HG03175 (cell line): ENCODE results near the gene RASGRP3.
"Not testable (repeated sequence)": the region's sequence is repeated elsewhere in the genome, so short reads cannot be mapped to it uniquely, and the experiment has no call there.

Experiments used
- ATAC-seq: cut with Tn5 transposase; IDR thresholded peaks from one replicate; pipeline ENCODE4 v1.9.1; 2021; ENCODE audit warnings: mild to moderate bottlenecking, moderate library complexity; ENCODE audit not compliant: unreplicated experiment

RASGRP3 gene, protein sequence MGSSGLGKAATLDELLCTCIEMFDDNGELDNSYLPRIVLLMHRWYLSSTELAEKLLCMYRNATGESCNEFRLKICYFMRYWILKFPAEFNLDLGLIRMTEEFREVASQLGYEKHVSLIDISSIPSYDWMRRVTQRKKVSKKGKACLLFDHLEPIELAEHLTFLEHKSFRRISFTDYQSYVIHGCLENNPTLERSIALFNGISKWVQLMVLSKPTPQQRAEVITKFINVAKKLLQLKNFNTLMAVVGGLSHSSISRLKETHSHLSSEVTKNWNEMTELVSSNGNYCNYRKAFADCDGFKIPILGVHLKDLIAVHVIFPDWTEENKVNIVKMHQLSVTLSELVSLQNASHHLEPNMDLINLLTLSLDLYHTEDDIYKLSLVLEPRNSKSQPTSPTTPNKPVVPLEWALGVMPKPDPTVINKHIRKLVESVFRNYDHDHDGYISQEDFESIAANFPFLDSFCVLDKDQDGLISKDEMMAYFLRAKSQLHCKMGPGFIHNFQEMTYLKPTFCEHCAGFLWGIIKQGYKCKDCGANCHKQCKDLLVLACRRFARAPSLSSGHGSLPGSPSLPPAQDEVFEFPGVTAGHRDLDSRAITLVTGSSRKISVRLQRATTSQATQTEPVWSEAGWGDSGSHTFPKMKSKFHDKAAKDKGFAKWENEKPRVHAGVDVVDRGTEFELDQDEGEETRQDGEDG

DNA sequence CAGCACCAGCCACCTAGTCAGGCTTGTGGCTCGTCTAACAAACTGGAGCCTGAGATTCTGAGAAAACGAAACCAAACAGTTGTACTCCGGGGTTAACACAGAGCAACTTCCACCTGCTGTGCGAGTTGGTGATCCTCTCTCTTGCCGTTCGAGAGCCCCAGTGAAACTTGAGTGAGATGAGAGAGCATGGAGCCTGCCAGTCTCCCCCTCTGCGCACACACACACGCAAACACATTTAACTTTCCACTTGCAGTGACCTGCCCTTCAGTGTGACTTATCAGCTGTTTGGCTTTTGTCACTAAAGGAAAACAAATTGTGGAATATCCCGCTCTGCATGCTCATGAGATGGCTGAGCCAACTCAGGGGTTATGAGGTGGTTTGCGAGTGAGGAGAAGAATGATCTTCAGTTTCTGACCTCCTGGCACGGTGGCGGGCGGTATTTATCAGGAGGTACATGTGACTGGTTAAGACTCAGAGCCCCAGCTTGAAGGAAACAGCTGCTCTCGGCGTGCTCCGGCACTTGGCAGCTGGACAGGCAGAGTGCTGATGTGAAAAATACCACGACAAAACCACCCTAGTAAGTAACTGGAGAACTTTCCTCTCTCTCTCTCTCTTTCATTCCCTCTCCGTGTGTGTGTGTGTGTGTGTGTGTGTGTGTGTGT lies at the start of gene RASGRP3:
TSS of gene RASGRP3 (plus strand) at position 519 of the 662 bp plus-strand sequence. CDS start 38,488 bp downstream, outside the sequence.
- peak; percentile 62 for ATAC-seq

DNA sequence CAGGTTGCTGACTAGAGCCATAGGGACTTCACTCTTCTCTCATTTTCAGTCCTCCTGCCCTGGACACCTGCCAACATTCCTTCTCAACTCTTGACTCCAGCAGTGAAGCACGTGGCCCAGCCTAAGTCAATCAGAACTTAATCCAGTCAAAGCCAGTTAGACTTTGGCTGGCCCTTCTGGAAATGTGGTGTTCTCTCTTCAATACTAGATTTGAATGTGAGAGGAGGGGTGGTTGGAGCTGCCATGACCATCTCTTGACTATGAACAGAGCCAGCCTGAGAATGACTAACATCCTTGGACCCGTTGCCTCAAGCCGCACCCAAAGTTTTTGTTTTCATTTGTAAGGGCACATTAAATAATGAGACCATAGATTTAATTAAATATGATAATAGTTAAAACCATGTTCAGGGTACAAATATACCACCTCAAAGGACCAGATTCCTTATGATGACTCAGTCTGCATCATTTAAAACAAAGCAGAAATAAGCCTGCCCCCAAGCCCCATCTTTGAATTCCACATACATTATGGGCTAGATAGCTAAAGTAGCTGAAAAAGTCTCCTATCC lies 49.7 kb upstream of the RASGRP3 start:
- ATAC-seq, result no peak

DNA sequence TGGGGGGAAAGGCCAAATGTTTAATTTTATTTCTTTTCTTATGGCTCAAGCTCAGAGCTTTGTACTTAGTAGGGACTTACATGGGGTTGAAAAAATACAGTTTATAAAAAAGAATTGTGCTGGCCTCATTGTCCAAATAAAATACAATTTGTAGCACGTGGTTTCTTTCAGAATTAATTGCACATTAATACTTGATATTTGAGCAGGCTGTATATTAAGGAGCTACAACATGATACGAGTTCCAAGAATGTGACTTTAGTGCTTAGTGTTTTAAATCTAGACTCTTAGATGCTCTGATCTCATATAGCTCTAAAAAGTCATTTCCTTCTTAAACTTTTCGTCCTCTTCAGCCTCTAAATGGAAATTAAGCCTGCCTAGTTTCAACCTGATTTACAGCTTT lies 46.4 kb upstream of the RASGRP3 start:
- no peak for ATAC-seq

DNA sequence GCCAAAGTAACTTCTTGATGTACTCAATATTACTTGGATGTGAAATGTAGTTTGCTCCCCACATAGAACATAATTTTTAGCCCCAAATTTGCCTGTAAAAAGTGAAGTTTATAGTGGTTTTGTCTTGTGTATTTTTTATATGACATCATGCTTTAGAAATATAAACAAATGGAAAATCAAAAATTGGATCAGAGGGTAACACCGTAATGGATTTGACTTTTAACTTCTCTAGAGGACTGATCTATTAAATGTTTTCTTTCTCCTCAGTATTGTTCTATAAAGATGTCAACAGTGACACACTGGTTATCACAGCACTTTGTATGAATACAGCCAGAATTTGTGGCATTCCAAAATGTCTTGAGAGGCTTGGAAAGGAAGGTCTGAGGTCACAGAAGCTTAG lies 45.6 kb upstream of the RASGRP3 start:
- ATAC-seq, result no peak

DNA sequence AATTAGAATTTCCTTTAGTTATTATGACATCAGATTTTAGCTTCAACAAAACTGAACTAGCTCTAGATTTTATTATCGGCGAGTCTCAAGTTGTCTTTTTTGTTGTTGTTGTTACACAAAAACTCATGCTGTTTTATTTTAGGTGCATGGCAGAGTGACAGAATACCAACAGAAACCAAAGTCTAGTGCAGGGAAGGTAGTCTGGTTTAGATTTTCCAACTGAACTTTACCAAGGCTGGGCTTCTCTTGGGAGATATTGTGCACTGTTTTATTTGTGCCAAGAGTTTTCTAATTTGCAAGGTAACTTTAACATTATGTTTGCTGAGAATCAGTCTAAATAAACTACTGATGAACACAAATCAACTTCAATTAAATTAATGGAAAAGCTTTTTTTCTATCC lies 43.6 kb upstream of the RASGRP3 start:
- no peak for ATAC-seq

DNA sequence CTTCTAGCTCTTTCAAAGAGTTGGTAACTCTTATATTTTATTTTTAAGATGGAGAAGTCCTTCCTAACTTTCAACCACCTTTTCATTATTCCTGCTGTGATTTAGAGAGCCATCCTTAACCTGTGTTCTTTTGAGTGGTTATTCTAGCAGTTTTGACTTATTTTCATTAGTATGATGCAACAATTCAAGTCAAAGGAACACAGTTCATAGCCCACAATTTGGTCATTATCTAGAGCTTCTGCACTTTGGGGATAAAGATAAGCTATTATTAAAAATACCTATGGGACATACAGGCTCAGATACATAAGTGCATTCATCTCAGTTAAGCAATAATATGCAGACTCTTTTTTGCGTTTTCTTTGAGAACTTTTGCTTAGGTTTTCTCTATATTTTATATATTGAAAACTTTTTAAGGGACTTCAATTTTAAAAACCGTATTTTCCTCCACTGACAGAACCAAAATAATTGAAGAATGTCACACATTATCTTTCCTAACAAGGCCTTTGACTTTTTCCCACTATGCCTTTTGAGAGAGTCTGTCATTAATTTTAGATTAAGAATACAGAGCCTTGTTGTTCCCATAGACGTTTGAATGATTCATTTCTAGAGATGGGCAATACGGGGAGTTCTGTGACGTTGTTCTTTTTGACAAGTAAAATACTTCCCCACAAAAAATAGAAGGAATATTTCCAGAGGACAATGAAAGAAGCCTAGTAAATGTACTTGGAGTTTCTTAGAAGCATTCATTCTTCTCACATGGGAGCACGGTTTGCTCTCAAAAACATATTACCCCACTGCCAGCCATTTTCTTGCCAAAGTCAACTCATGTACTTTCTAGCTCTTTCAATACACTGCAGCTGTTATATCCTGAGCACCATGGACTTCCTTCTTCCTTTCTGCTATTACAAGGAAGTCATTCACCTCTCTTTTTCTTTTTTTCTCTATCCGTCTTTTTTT lies 42.9 kb upstream of the RASGRP3 start:
- no peak for ATAC-seq

DNA sequence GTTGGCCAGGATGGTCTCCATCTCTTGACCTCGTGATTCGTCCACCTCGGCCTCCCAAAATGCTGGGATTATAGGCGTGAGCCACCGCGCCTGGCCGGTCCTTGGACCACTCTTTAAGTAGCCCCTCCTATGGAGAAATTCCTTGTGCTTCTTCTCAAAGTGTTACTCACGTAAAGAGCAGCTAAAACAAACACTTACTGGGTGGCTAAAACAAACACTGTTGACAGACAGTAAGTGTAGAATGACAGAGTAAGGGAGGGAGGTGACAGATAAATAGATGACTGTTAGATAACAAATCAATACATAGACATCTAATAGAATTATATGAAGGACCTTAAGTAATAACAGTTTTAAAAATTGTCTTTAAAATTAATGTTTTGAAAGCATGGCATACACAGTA lies 40.9 kb upstream of the RASGRP3 start:
- no peak for ATAC-seq

DNA sequence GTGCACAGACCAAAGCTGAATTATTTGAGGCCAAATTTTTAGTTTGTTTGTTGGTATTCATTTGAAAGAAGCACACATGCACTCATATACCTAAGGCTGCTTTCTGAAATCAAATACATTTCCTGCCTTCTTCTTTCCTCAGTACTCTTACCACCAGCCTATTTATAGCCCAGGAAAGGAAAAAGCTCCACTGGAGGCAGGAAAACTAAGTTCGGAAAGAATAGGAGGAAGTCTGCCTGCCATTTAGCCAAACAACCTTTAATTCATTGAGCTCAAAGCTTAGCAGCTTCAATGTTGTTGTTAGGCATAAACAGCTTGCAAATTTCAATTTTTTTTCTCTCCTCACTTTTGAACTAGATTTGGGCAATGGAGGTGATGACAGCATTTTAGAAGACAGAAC lies 40.4 kb upstream of the RASGRP3 start:
- ATAC-seq, result no peak

DNA sequence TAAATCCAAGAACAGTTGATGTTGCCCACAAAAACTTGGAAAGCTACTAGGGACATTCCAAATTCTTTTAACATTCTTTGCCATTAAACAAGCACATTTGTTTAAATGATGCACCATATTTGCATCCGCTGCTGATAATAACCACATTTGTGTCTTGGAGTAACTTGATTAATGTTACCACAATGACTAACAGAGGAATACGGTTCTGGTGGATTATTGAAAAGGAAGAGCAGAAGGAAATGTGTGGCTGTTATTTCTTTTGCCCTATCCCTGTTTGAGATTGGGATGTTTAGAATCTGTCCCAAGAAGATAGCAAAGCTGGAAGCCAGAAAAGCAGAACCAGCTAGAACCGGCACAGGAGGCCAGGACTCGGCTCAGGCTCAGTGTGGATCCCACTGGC lies 39.2 kb upstream of the RASGRP3 start:
- ATAC-seq, result no peak

DNA sequence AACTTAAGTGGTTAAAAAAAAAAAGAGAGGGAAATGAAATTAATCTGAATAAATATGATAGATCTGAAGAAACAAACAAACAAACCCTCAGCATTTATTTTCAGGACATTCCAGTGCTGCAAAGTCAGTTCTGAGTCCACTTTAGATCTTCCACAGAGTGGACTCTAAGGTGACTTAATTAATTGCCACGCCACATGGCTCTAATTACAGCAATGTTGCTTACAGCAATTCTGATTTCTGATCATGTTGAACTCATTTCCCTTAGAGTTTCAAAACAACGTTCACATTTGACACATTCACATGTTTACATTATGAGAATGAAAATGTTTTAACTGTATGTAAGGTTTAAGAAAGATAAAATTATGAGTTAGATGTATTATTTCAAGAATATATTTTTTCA lies 38.6 kb upstream of the RASGRP3 start:
- no peak for ATAC-seq

DNA sequence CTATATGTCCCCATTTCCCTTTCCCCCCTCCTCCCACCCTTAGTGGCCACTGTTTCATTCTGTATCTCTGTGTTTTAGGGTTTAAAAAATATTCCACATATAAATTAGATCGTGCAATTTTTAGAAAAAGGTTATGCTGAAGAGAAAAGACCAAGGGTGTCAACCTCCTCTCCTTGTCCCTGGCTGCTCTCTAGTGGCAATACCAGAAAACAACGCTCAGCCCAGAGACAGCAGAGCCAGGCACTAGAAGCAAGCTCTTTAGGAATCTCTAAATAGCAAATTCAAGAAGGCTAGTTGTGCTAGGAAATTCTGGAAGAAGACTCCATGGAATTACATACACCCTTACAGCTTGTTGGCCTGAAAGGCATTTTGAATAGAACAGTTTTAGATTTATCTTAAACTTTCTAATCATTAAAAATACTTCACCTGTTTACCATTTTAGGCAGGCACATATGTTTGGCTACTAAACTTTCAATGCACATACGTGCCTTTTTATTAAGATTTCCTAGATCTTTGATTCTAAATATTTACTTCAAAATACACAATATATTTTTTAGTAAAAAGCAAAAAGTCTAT lies 35.1 kb upstream of the RASGRP3 start:
- ATAC-seq, result peak; percentile 64

DNA sequence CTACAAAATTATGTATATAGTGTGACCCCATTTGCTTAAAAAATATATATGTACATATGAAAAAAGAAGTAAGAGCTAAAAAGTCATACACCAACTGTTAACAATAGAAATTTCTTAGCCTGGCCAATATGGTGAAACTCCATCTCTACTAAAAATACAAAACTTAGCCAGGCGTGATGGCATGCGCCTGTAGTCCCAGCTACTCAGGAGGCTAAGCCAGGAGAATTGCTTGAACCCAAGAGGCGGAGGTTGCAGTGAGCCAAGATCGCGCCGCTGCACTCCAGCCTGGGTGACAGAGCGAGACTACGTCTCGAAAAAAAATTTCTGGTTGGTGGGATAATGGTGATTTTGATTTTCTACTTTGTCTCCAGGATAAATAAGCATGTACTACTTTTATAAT lies 34.4 kb upstream of the RASGRP3 start:
- ATAC-seq, result not testable (repeated sequence)

DNA sequence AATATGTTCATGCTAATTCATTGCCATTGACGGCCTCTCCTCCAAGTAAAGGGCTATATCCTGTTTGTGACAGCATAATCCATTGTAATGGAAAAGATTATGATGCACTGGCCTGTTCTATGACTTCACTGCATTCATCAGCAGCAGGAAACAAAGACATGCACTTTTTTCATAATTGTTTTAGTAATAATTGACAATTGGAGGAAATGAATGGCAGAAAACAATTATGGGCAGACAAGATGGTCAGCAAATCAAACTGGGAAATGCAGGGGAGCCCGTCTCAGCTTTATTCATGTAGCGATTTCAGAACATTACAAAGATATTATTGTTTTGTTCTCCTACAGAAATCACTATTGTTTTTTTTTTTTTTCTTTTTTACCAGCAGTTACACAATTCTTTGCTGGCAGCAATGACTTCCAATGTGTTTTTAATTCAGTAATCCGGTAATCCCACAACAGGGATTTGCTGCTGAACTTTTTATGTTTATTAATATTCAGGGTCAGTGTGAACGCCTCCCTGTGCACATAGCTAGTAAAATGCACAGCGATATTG lies 33.8 kb upstream of the RASGRP3 start:
- no peak for ATAC-seq

DNA sequence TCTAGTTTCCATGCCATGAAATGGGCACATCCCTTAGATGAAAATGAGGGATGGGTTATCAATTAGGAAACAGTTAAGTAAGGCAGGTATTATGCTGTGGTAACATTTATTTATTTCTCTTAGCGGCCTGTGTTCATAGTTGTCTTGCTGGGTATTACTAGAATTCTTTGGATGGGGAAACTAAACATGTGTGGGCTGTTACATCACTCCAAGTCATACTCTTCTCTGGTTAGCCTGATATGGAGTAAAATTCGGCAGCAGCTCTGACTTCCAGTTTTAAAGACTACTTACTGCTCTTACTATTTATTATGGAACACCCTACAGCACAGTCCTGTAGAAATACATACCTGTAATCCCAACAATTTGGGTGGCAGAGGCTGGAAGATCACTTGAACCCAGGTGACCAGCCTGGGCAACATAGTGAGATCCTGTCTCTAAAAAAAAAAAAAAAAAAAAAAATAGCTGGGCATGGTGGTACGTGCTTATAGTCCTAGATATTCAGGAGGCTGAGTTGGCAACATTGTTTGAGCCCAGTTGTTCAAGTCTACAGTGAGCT lies 33.1 kb upstream of the RASGRP3 start:
- no peak for ATAC-seq

DNA sequence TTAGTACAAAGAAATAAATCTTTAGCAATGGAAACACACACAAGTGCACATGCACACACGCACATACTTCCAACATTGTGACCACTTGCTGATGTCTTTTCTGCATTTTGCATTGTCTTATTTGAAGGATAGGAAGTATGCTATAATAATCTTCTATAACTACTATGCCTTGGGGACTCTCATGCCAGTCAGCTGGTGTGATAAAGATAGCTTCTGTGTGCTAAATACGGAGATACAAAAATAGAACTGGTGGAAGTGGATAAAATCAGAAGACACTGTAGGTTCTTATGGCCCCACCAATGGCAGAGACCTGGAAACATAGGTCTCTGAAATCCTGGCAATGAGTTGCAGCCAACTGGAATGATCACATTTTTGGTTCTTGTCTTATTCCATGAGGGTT lies 31.5 kb upstream of the RASGRP3 start:
- no peak for ATAC-seq

DNA sequence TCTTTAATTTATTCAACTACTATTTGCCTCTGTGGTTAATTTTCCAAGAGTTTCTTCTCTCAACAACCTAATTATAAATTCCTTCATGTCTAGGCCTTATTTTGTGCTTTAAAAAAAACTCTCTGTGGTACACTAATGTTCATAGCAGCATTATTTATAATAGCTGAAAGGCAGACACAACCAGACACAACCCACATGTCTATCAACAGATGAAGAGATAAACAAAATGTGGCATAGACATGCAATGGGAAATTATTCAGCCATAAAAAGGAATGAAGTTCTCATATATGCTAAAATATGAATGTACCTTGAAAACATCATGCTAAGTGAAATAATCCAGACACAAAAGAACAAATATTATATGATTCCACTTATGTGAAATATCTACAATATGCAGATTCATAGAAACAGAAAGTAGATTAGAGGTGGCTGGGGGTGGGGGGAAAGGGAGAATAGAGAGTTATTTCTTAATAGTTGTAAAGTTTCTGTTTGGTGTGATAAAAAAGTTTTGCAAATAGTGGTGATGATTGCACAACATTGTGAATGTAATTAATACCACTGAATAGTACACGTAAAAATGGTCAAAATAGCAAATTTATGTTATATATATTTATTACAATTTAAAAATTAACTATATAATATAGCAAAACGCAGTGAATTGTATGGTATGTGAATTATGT lies 28.1 kb upstream of the RASGRP3 start:
- no peak for ATAC-seq

DNA sequence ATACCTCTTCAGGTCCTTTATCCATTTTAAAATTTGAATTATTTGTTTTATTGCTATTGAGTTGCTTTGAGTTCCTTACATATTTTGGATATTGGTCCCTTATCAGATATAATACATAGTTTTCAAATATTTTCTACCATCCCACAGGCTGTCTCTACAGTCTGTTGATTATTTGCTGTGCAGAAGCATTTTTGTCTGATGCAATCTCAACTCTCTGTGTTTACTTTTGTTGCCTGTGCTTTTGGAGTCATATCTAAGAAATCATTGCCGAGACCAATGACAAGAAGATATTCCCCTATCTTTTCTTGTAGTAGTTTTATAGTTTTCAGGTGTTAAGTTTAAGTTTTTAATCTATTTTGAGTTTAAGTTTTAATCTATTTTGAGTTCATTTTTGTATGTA lies 25.2 kb upstream of the RASGRP3 start:
- ATAC-seq, result no peak

DNA sequence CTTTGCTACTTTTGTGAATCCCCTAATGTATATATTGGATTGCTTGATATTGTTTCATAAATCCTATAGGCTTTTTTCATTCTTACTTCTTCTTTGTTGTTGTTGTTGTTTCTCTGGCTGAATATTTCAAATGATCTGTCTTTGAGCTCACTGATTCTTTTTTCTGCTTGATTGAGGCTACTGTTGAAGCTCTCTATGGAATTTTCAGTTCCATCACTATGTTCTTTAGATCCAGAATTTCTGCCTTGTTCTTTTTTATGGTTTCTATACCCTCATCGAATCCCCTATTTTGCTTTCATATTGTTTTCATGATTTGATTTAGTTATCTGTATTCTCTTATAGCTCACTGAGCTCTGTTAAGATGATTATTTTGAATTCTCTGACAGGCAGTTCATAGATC lies 24.6 kb upstream of the RASGRP3 start:
- ATAC-seq, result no peak

DNA sequence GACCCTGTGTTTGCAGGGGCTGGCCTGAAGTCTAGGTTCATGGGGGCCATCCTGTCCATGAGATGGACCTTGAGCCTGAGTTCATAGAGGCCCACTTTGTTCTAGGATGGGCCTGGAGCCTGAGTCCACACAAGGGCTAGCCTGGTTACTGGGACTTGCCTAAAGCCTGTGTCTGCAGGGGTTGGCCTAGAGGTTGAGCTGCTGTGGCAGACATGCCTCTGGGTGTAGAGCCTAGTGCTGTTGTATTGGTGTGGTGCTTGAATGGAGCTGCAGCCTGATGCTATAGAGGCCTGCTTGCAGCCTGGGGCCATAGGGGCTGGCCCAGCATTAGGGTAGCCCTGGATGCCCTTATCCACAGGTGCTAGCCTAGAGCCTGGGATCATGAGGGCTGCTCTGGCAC lies 23.9 kb upstream of the RASGRP3 start:
- no peak for ATAC-seq
